GM18526 (cell line): ENCODE results near the gene MYPN.

ENCODE experiments used
- POLR2A ChIP-seq: IDR thresholded peaks from 3 replicates; pipeline ENCODE4 v1.6.1; 2011; ENCODE audit not compliant: insufficient read length; ENCODE audit errors: extremely low read depth

Gene MYPN

GRCh38 chr10:68153473-68154210 is 44.4 kb downstream of the MYPN start:
- no peak for TF ChIP-seq POLR2A

GRCh38 chr10:68154211-68154497 is 44.9 kb downstream of the MYPN start:
- TF ChIP-seq POLR2A: no peak

- no peak for TF ChIP-seq POLR2A
Observed at GRCh38 chr10:68155615-68156210, 46.4 kb downstream of the MYPN start.

- TF ChIP-seq POLR2A: no peak
Observed at GRCh38 chr10:68156373-68157185, 47.3 kb downstream of the MYPN start.

- no peak for TF ChIP-seq POLR2A
Observed at GRCh38 chr10:68158031-68158430, 48.7 kb downstream of the MYPN start.

GRCh38 chr10:68163735-68164134 is 54.4 kb downstream of the MYPN start:
- TF ChIP-seq POLR2A: no peak

- TF ChIP-seq POLR2A: no peak
Observed at GRCh38 chr10:68165643-68166042, 56.4 kb downstream of the MYPN start.

GRCh38 chr10:68166871-68167585 is 57.7 kb downstream of the MYPN start:
- TF ChIP-seq POLR2A: no peak

GRCh38 chr10:68167586-68168189 is 58.4 kb downstream of the MYPN start:
- TF ChIP-seq POLR2A: no peak

GRCh38 chr10:68171539-68172080 is 62.3 kb downstream of the MYPN start:
- no peak for TF ChIP-seq POLR2A

- TF ChIP-seq POLR2A: no peak
Observed at GRCh38 chr10:68172324-68172723, 63.0 kb downstream of the MYPN start.

- no peak for TF ChIP-seq POLR2A
Observed at GRCh38 chr10:68175949-68176348, 66.7 kb downstream of the MYPN start.

GRCh38 chr10:68176797-68177196 is 67.5 kb downstream of the MYPN start:
- TF ChIP-seq POLR2A: no peak

GRCh38 chr10:68178592-68178991 is 69.3 kb downstream of the MYPN start:
- no peak for TF ChIP-seq POLR2A

- no peak for TF ChIP-seq POLR2A
Observed at GRCh38 chr10:68179016-68179415, 69.7 kb downstream of the MYPN start.
